ENCODE data around the gene MXD1.

DNA sequence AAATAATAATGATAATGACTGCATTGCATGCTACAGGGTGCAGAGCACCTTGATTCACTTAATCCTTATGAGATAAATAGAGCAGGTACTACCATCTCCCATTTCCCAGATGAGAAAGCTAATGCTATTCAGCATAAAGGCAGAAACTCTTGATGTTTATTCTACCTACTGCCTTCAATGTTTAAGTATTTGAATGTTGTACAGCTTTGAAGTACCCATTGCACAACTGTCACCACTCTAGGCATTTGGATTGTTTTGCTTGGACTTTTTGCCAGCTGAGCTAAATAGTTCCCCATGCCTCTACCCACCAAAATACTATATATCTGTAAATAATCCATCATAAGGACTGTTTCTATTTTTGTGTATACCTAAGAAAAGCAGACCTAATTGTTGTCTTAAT lies 7.7 kb upstream of the MXD1 start:
- TF ChIP-seq, protein P1, sequence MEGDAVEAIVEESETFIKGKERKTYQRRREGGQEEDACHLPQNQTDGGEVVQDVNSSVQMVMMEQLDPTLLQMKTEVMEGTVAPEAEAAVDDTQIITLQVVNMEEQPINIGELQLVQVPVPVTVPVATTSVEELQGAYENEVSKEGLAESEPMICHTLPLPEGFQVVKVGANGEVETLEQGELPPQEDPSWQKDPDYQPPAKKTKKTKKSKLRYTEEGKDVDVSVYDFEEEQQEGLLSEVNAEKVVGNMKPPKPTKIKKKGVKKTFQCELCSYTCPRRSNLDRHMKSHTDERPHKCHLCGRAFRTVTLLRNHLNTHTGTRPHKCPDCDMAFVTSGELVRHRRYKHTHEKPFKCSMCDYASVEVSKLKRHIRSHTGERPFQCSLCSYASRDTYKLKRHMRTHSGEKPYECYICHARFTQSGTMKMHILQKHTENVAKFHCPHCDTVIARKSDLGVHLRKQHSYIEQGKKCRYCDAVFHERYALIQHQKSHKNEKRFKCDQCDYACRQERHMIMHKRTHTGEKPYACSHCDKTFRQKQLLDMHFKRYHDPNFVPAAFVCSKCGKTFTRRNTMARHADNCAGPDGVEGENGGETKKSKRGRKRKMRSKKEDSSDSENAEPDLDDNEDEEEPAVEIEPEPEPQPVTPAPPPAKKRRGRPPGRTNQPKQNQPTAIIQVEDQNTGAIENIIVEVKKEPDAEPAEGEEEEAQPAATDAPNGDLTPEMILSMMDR (conservative IDR thresholded peaks at IDR 0.05) = no peak
- no peak for TF ChIP-seq ZFX (IDR thresholded peaks at IDR 0.05)
